Measurements from ENCODE around the gene TNIK. TPM values are rescaled to one million over a fixed set of nuclear protein-coding genes. Genes with fewer than 3 reads are reported as not detected.
A peak's percentile ranks its signal among the peaks of the same experiment; 100 is the strongest.

Gene TNIK
- polyA plus RNA-seq, 1 of the 3 experiments (the other 2 are of a cell fraction): 19.4 TPM

- CTCF ChIA-PET: interaction anchor here (0.6 to 1.4 kb wide), 2 partner anchors 34 to 207 kb away, joined by 3 read pairs; no protein-coding TSS in a partner anchor
- Histone ChIP-seq H3K36me3 (replicated peaks in 1 of 2; ENCODE audit: control insufficient read depth in 1 of 2, insufficient read depth in 2 of 2, low read length in 1 of 2) (peaks cover 0 to 11% of the 10 kb centered on the region in 2 experiments), H3K9me3 (no peaks in the 10 kb centered on the region), H3K9me2 (no peaks in the 10 kb centered on the region), H3K27me3 (ENCODE audit: insufficient read depth) (no peaks in the 10 kb centered on the region), H3K4me2 (peak overlapping the region; percentile 26; the same call in 1 of the 2 replicates), H3K4me3 (ENCODE audit: low read depth in 2 of 2, low read length in 1 of 2) (no peak overlapping the region), H3K4me1 (ENCODE audit: control insufficient read depth in 1 of 2, insufficient read depth in 2 of 2, low read depth in 1 of 2, low read length in 1 of 2) (peaks cover 0 to 11% of the 10 kb centered on the region in 2 experiments; a peak in 3 of 4 replicates), H3K27ac (ENCODE audit: low read depth in 2 of 2, low read length in 1 of 2) (peak overlapping the region in 1 of 2 experiments; percentile 84; a peak in 2 of 4 replicates), H3K9ac (peak overlapping the region; percentile 15; the same call in 1 of the 2 replicates), H3K79me2 (ENCODE audit: insufficient read depth) (peaks cover 74% of the 10 kb centered on the region), H3F3A (replicated peaks; ENCODE audit: insufficient read depth) (peaks cover 33% of the 10 kb centered on the region), H4K20me1 (ENCODE audit: insufficient read depth) (no peaks in the 10 kb centered on the region), H2AFZ (ENCODE audit: low read depth) (no peak overlapping the region)
- 0 out of 4 replicates have a peak, but pooled peaks of 1 of the 2 experiments have one; percentile 16 for TF ChIP-seq EP300 (IDR thresholded peaks at IDR 0.05; ENCODE audit: borderline replicate concordance in 1 of 2, low read depth in 1 of 2, low read length in 1 of 2)
- TF ChIP-seq MEF2A (IDR thresholded peaks at IDR 0.05; ENCODE audit: borderline replicate concordance, low read depth): no peak
- TF ChIP-seq EZH2phosphoT487 (IDR thresholded peaks at IDR 0.05; ENCODE audit: borderline replicate concordance, low read depth): no peak
- no peak for TF ChIP-seq SIN3A (IDR thresholded peaks at IDR 0.05; ENCODE audit: borderline replicate concordance, low read depth, low read length)
- TF ChIP-seq JUND (IDR thresholded peaks at IDR 0.05): peak; percentile 71
- TF ChIP-seq TCF12 (IDR thresholded peaks at IDR 0.05): peak; percentile 59
- TF ChIP-seq FOSL2 (IDR thresholded peaks at IDR 0.05; ENCODE audit: borderline replicate concordance, low read depth): peak; percentile 53
- TF ChIP-seq GABPA (IDR thresholded peaks at IDR 0.05; ENCODE audit: low read depth): no peak
- no peak for DNase-seq
- WGBS (ENCODE audit: low lambda C conversion rate): 63% methylated on average over 3 of the region's 3 CpGs
- POLR2A ChIA-PET: no interaction called here
These were observed 42.4 kb downstream of the TNIK start for GRCh38 chr3:171417813-171418212.

GRCh38 chr3:171417137-171417536, 43.1 kb downstream of the TNIK start:
- Histone ChIP-seq H3F3A (replicated peaks; ENCODE audit: insufficient read depth) (peaks cover 33% of the 10 kb centered on the region), H3K79me2 (ENCODE audit: insufficient read depth) (peaks cover 74% of the 10 kb centered on the region), H3K9me3 (no peaks in the 10 kb centered on the region), H3K9me2 (no peaks in the 10 kb centered on the region), H3K36me3 (replicated peaks in 1 of 2; ENCODE audit: control insufficient read depth in 1 of 2, insufficient read depth in 2 of 2, low read length in 1 of 2) (peaks cover 0 to 5% of the 10 kb centered on the region in 2 experiments), H4K20me1 (ENCODE audit: insufficient read depth) (no peaks in the 10 kb centered on the region), H3K9ac (no peak overlapping the region; the same call in 1 of the 2 replicates), H3K27ac (ENCODE audit: low read depth in 2 of 2, low read length in 1 of 2) (peak overlapping the region in 1 of 2 experiments; percentile 84; a peak in 3 of 4 replicates), H3K27me3 (ENCODE audit: insufficient read depth) (no peaks in the 10 kb centered on the region), H3K4me2 (peak overlapping the region; percentile 26; the same call in 1 of the 2 replicates), H2AFZ (ENCODE audit: low read depth) (no peak overlapping the region), H3K4me3 (ENCODE audit: low read depth in 2 of 2, low read length in 1 of 2) (no peak overlapping the region), H3K4me1 (ENCODE audit: control insufficient read depth in 1 of 2, insufficient read depth in 2 of 2, low read depth in 1 of 2, low read length in 1 of 2) (peaks cover 0 to 11% of the 10 kb centered on the region in 2 experiments; a peak in 3 of 4 replicates)
- TF ChIP-seq PBX3 (IDR thresholded peaks at IDR 0.05) (peak; percentile 25; the same call in 1 of the 2 replicates), CTCF (IDR thresholded peaks at IDR 0.05) (no peak)
- CTCF ChIA-PET: interaction anchor here (1.4 kb wide), 1 partner anchor 35 kb away, joined by 3 read pairs; no protein-coding TSS in a partner anchor
- POLR2A ChIA-PET: no interaction called here
- WGBS (ENCODE audit: low lambda C conversion rate): 71% methylated on average over 1 of the region's 1 CpG
- DNase-seq: no peak
